ENCODE measurements around the gene PHF19.

DNA sequence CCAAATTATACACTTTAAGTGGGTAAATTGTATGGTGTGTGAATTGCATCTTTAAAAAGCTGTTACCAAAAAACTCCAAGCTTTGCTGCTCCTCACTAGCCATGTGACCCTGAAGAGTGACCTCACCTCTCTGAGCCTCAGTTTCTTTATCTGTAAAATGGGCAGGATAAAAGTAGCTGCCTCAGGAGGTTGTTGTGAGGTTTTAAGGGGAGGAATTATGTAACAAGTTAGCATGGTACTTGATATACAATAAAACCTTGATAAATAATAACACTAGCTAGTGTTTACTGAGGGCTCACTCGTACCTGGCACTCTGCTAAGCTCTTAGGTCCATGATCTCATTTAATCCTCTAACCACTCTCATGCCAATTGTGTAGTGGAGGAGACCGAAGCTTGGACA lies 19.0 kb upstream of the PHF19 start:
- no peak for TF ChIP-seq ZNF274 (IDR thresholded peaks at IDR 0.05; ENCODE audit: borderline replicate concordance, extremely low read depth, low read length)
- TF ChIP-seq, protein P1, sequence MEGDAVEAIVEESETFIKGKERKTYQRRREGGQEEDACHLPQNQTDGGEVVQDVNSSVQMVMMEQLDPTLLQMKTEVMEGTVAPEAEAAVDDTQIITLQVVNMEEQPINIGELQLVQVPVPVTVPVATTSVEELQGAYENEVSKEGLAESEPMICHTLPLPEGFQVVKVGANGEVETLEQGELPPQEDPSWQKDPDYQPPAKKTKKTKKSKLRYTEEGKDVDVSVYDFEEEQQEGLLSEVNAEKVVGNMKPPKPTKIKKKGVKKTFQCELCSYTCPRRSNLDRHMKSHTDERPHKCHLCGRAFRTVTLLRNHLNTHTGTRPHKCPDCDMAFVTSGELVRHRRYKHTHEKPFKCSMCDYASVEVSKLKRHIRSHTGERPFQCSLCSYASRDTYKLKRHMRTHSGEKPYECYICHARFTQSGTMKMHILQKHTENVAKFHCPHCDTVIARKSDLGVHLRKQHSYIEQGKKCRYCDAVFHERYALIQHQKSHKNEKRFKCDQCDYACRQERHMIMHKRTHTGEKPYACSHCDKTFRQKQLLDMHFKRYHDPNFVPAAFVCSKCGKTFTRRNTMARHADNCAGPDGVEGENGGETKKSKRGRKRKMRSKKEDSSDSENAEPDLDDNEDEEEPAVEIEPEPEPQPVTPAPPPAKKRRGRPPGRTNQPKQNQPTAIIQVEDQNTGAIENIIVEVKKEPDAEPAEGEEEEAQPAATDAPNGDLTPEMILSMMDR (IDR thresholded peaks at IDR 0.05; ENCODE audit: control extremely low read depth in 1 of 3, insufficient read depth in 1 of 3, low read depth in 1 of 3, low read length in 3 of 3) = no peak
- TF ChIP-seq POLR2A (IDR thresholded peaks at IDR 0.05; ENCODE audit: control extremely low read depth in 1 of 2, low read depth in 2 of 2, low read length in 2 of 2) = no peak
- TF ChIP-seq RBBP5 (IDR thresholded peaks at IDR 0.05; ENCODE audit: borderline replicate concordance, low read depth, low read length) = no peak
